IMR-90 (cell line): ENCODE results near the gene OR2A12. TPM values are rescaled to one million over a fixed set of nuclear protein-coding genes. Genes with fewer than 3 reads are reported as not detected.

Source experiments
- ATAC-seq: fragments of 200-7000 bp; cut with Tn5 transposase; 2 replicates; pipeline ENCODE4 v1.9.1; 2020; ENCODE audit warnings: low read depth, mild to moderate bottlenecking, moderate library complexity
- BruUV-seq: library from RNA; stranded (reverse); fragments of 400-500 nt; replicated peaks from 2 replicates; lab custom pipeline; 2021; lab: Mats Ljungman, UMichigan
- CTCF ChIA-PET: fragments of 300-600 bp; formaldehyde crosslinking; extraction: SDS; loops from one replicate; lab custom pipeline; 2021; ENCODE audit warnings: antibody characterized with exemption; lab: Yijun Ruan, JAX
- POLR2A ChIA-PET: fragments of 300-600 bp; sonication (Branson Sonifier 250); formaldehyde crosslinking; loops from one replicate; lab custom pipeline; 2022; ENCODE audit warnings: antibody characterized with exemption; ENCODE audit not compliant: unreplicated experiment; lab: Charles Lee
- DNase-seq: peaks from one replicate; pipeline ENCODE4 v3.0.0; 2013
- H2AFZ ChIP-seq: replicated peaks from 2 replicates; pipeline ENCODE3; 2013; ENCODE audit warnings: low read length, mild to moderate bottlenecking; ENCODE audit not compliant: poor library complexity
- H2AK5ac ChIP-seq: 2 replicates; pipeline ENCODE4 v1.6.1; 2013; ENCODE audit warnings: low read depth, low read length, inconsistent platforms
- H2AK9ac ChIP-seq: replicated peaks from 2 replicates; pipeline ENCODE3; 2013; ENCODE audit warnings: mild to moderate bottlenecking, low read depth, low read length, moderate library complexity; ENCODE audit not compliant: poor library complexity
- H2BK120ac ChIP-seq: 2 replicates; pipeline ENCODE4 v1.6.1; 2013; ENCODE audit warnings: low read depth, low read length, inconsistent platforms
- H2BK15ac ChIP-seq: 3 replicates; pipeline ENCODE4 v1.6.1; 2013; ENCODE audit warnings: low read depth, low read length, inconsistent platforms
- H2BK20ac ChIP-seq: 2 replicates; pipeline ENCODE4 v1.6.1; 2013; ENCODE audit warnings: low read depth, mild to moderate bottlenecking, inconsistent platforms, low read length, moderate library complexity
- H2BK5ac ChIP-seq: 2 replicates; pipeline ENCODE4 v1.6.1; 2013; ENCODE audit warnings: mild to moderate bottlenecking, low read depth, low read length, inconsistent platforms; ENCODE audit not compliant: poor library complexity, severe bottlenecking
- H3K14ac ChIP-seq: replicated peaks from 2 replicates; pipeline ENCODE4 v1.6.1; 2013; ENCODE audit warnings: low read depth, low read length, inconsistent platforms
- H3K18ac ChIP-seq: 2 replicates; pipeline ENCODE4 v1.6.1; 2013; ENCODE audit warnings: low read depth, low read length, control low read depth
- H3K23ac ChIP-seq: 2 replicates; pipeline ENCODE4 v1.6.1; 2013; ENCODE audit warnings: low read depth, low read length, inconsistent platforms
- H3K27ac ChIP-seq: 2 replicates; pipeline ENCODE4 v1.5.1; 2013; ENCODE audit warnings: mild to moderate bottlenecking, control low read depth, low read length; ENCODE audit not compliant: insufficient read depth
- H3K27me3 ChIP-seq: 2 replicates; pipeline ENCODE4 v1.6.1; 2013; ENCODE audit warnings: low read length; ENCODE audit not compliant: control insufficient read depth, insufficient read depth
- H3K36me3 ChIP-seq: 2 replicates; pipeline ENCODE4 v1.6.1; 2013; ENCODE audit warnings: low read length, mixed read lengths; ENCODE audit not compliant: control insufficient read depth, insufficient read depth
- H3K4ac ChIP-seq: 2 replicates; pipeline ENCODE4 v1.6.1; 2013; ENCODE audit warnings: low read depth, low read length, inconsistent platforms
- H3K4me1 ChIP-seq: 2 replicates; pipeline ENCODE4 v1.6.1; 2013; ENCODE audit warnings: low read length, mixed read lengths; ENCODE audit not compliant: control insufficient read depth, insufficient read depth
- H3K4me2 ChIP-seq: 2 replicates; pipeline ENCODE4 v1.6.1; 2013; ENCODE audit warnings: low read depth, mild to moderate bottlenecking, control low read depth, low read length, moderate library complexity
- H3K4me3 ChIP-seq: 2 replicates; pipeline ENCODE4 v1.5.1; 2013; ENCODE audit warnings: low read depth, mild to moderate bottlenecking, control low read depth, low read length, moderate library complexity; ENCODE audit not compliant: insufficient read depth
- H3K56ac ChIP-seq: 2 replicates; pipeline ENCODE4 v1.6.1; 2013; ENCODE audit warnings: low read length, inconsistent platforms; ENCODE audit not compliant: insufficient read depth; ENCODE audit errors: extremely low read depth
- H3K79me1 ChIP-seq, 2 experiments: 2 replicates each; pipeline ENCODE4 v1.6.1; 2013; ENCODE audit warnings: low read length in 2 of 2, inconsistent platforms in 1 of 2, low read depth in 1 of 2
- H3K9ac ChIP-seq: 2 replicates; pipeline ENCODE4 v1.6.1; 2013; ENCODE audit warnings: low read depth, low read length, control low read depth
- H3K9me1 ChIP-seq: 2 replicates; pipeline ENCODE4 v1.6.1; 2013; ENCODE audit warnings: low read length, inconsistent platforms; ENCODE audit not compliant: insufficient read depth
- H3K9me3 ChIP-seq: 2 replicates; pipeline ENCODE4 v1.6.1; 2013; ENCODE audit warnings: low read length; ENCODE audit not compliant: control insufficient read depth, insufficient read depth
- H4K20me1 ChIP-seq: 2 replicates; pipeline ENCODE4 v1.6.1; 2013; ENCODE audit warnings: low read length, inconsistent platforms; ENCODE audit not compliant: insufficient read depth
- H4K5ac ChIP-seq: 2 replicates; pipeline ENCODE4 v1.6.1; 2013; ENCODE audit warnings: mild to moderate bottlenecking, low read depth, low read length, control low read depth
- H4K8ac ChIP-seq, 2 experiments: 2 replicates each; pipeline ENCODE4 v1.6.1; 2013; ENCODE audit warnings: low read depth in 2 of 2, low read length in 2 of 2, control low read depth in 1 of 2, inconsistent platforms in 1 of 2
- H4K91ac ChIP-seq: 2 replicates; pipeline ENCODE4 v1.6.1; 2013; ENCODE audit warnings: low read depth, low read length, inconsistent platforms; ENCODE audit not compliant: insufficient read depth
- CHD1 ChIP-seq: IDR thresholded peaks from 2 replicates; pipeline ENCODE4 v1.6.1; 2012; ENCODE audit warnings: low read depth, low read length, improper control_type of control experiment
- NFE2L2 ChIP-seq: fragments of 150-350 bp; IDR thresholded peaks from 2 replicates; pipeline ENCODE4 v1.6.1; 2016; ENCODE audit warnings: low read depth, mild to moderate bottlenecking, low read length
- RAD21 ChIP-seq: IDR thresholded peaks from 2 replicates; pipeline ENCODE4 v1.6.1; 2012; ENCODE audit warnings: low read length, improper control_type of control experiment
- RFX5 ChIP-seq: IDR thresholded peaks from 2 replicates; pipeline ENCODE4 v1.8.0; 2012; ENCODE audit warnings: low read depth, mild to moderate bottlenecking, low read length, moderate library complexity
- dilution Hi-C: fragments of 300-500 bp; cut with HindIII; formaldehyde crosslinking; loops from one replicate; pipeline ENCODE4 v1.14.3; 2018; ENCODE audit warnings: low sequenced_read_pairs; ENCODE audit not compliant: unreplicated experiment
- in situ Hi-C: fragments of 300-500 bp; cut with MboI; formaldehyde crosslinking; loops from 3 replicates; pipeline ENCODE4 v1.14.3; 2019; ENCODE audit warnings: low sequenced_read_pairs, inconsistent platforms, mixed read lengths
- intact Hi-C: fragments of 100-400 bp; cut with micrococcal nuclease; formaldehyde crosslinking; loops from 2 replicates; pipeline ENCODE4 v1.10.0; 2022
- polyA plus RNA-seq, 3 experiments: library from polyadenylated mRNA; depleted of rRNA; stranded (reverse); fragments of >200 nt; gene quantifications; 2 replicates each; pipeline ENCODE4 v1.2.3, GENCODE V29; 2012; ENCODE audit warnings: low replicate concordance in 1 of 3
- total RNA-seq: library from RNA; depleted of rRNA; stranded (reverse); fragments of >200 nt; gene quantifications from 2 replicates; pipeline ENCODE4 v1.2.3, GENCODE V29; 2012

Gene OR2A12
- total and polyA plus RNA-seq, 2 of the 4 experiments (the other 2 are of a cell fraction), result not detected

GRCh38 chr7:144102041-144102440 lies 16.0 kb downstream of the OR2A12 start:
- Histone ChIP-seq H4K8ac (no peak overlapping the region), H2AK5ac (no peak overlapping the region), H3K9me1 (no peaks in the 10 kb centered on the region), H4K5ac (no peak overlapping the region), H2AFZ (no peak overlapping the region), H3K23ac (no peak overlapping the region), H2BK5ac (no peak overlapping the region), H3K18ac (no peak overlapping the region), H3K4me1 (no peaks in the 10 kb centered on the region), H3K9me3 (no peaks in the 10 kb centered on the region), H3K27ac (no peak overlapping the region), H3K14ac (no peak overlapping the region), H2BK15ac (no peak overlapping the region), H2BK20ac (no peak overlapping the region), H3K36me3 (no peaks in the 10 kb centered on the region), H4K20me1 (no peaks in the 10 kb centered on the region), H3K4me2 (no peak overlapping the region), H3K4ac (no peak overlapping the region), H3K9ac (no peak overlapping the region), H3K27me3 (no peaks in the 10 kb centered on the region), H2AK9ac (no peak overlapping the region), H4K91ac (no peak overlapping the region), H3K56ac (no peak overlapping the region), H3K79me1 (no peaks in the 10 kb centered on the region), H3K4me3 (no peak overlapping the region), H2BK120ac (no peak overlapping the region)
- in situ Hi-C loops, result no loop called here
- intact Hi-C loops, result no loop called here
- ChIA-PET CTCF (no interaction called here), POLR2A (no interaction called here)
- TF ChIP-seq RAD21 (no peak), RFX5 (no peak), NFE2L2 (no peak), CHD1 (no peak)
- no peak for ATAC-seq
- dilution Hi-C loops, result no loop called here
- DNase-seq, result no peak
- BruUV-seq, result no TSS peak
